HepG2 (cell line): ENCODE results near the gene ANKS1B. TPM values are rescaled to one million over a fixed set of nuclear protein-coding genes. Genes with fewer than 3 reads are reported as not detected.

Experiments
- ATAC-seq: fragments of 200-7000 bp; cut with Tn5 transposase; 3 replicates; pipeline ENCODE4 v1.9.1; 2020; ENCODE audit warnings: mild to moderate bottlenecking, moderate library complexity
- BruUV-seq: library from RNA; stranded (reverse); fragments of 400-500 nt; replicated peaks from 2 replicates; lab custom pipeline; 2021; lab: Mats Ljungman, UMichigan
- CTCF ChIA-PET: fragments of 300-600 bp; formaldehyde crosslinking; extraction: SDS; loops from one replicate; lab custom pipeline; 2021; ENCODE audit warnings: low total read pairs, inconsistent platforms, low intra/inter-chr PET ratio; lab: Yijun Ruan, JAX
- POLR2A ChIA-PET: fragments of 350-600 bp; sonication (Branson Sonifier 250); formaldehyde crosslinking; loops from one replicate; lab custom pipeline; 2020; ENCODE audit warnings: antibody characterized with exemption, inconsistent platforms; lab: Yijun Ruan, JAX
- DNase-seq: peaks from one replicate; pipeline ENCODE4 v3.0.0-alpha.2; 2015; ENCODE audit warnings: low spot score
- FAIRE-seq: peaks from 3 replicates; lab custom pipeline; 2011; peaks lifted over from hg19 to GRCh38; lab: Jason Lieb, UNC
- H2AFZ ChIP-seq: one replicate; pipeline ENCODE4 v1.6.1; 2011; ENCODE audit warnings: low read length, inconsistent platforms
- H3K27ac ChIP-seq: fragments of 300-600 bp; 3 replicates; pipeline ENCODE4 v1.8.0; 2011; ENCODE audit warnings: mixed run types, mild to moderate bottlenecking, mixed read lengths, low read length, inconsistent platforms; ENCODE audit not compliant: insufficient read depth; ENCODE audit errors: extremely low read length
- H3K27me3 ChIP-seq, 2 experiments: fragments of 200-600 bp in 1 of 2; 2 replicates in 1 of 2; 3 replicates in 1 of 2; pipeline versions ENCODE4 v1.6.0 to v1.8.0; 2011; ENCODE audit warnings: low read length in 2 of 2, mild to moderate bottlenecking in 2 of 2, moderate library complexity in 2 of 2, inconsistent platforms in 1 of 2; ENCODE audit not compliant: insufficient read depth in 2 of 2, control insufficient read depth in 1 of 2
- H3K36me3 ChIP-seq, 2 experiments: fragments of 200-600 bp in 1 of 2; replicated peaks in 1 of 2; 2 replicates in 1 of 2; 3 replicates in 1 of 2; pipeline versions ENCODE4 v1.5.1 to v1.8.0; 2011; ENCODE audit warnings: low read length in 2 of 2, inconsistent platforms in 1 of 2; ENCODE audit not compliant: insufficient read depth in 2 of 2, control insufficient read depth in 1 of 2
- H3K4me1 ChIP-seq: 2 replicates; pipeline ENCODE4 v1.5.1; 2012; ENCODE audit warnings: low read length, inconsistent platforms; ENCODE audit not compliant: insufficient read depth
- H3K4me2 ChIP-seq: 2 replicates; pipeline ENCODE4 v1.6.0; 2011; ENCODE audit warnings: low read depth, low read length, inconsistent platforms
- H3K4me3 ChIP-seq, 3 experiments: fragments of 200-600 bp in 1 of 3; sonication (generic), shearing (Covaris generic) in 1 of 3; replicated peaks in 1 of 3; 2 replicates each; pipeline ENCODE4 v1.5.1; 2011 to 2016; ENCODE audit warnings: low read length in 3 of 3, inconsistent platforms in 2 of 3, low read depth in 2 of 3, mild to moderate bottlenecking in 2 of 3, control low read depth in 1 of 3, mixed read lengths in 1 of 3; ENCODE audit not compliant: insufficient read depth in 1 of 3
- H3K79me2 ChIP-seq: one replicate; pipeline ENCODE4 v1.6.1; 2011; ENCODE audit warnings: low read length, inconsistent platforms; ENCODE audit not compliant: insufficient read depth
- H3K9ac ChIP-seq: 2 replicates; pipeline ENCODE4 v1.6.0; 2011; ENCODE audit warnings: mild to moderate bottlenecking, low read depth, low read length, inconsistent platforms; ENCODE audit not compliant: insufficient read depth
- H3K9me3 ChIP-seq: 2 replicates; pipeline ENCODE4 v1.5.1; 2012; ENCODE audit warnings: mild to moderate bottlenecking, low read length
- H4K20me1 ChIP-seq: 2 replicates; pipeline ENCODE4 v1.6.0; 2011; ENCODE audit warnings: inconsistent platforms, mild to moderate bottlenecking, low read length, moderate library complexity; ENCODE audit not compliant: insufficient read depth
- NPAS2 ChIP-seq: sonication (generic); formaldehyde crosslinking; IDR thresholded peaks from 2 replicates; pipeline ENCODE4 v1.8.0; 2022; ENCODE audit warnings: mild to moderate bottlenecking, missing genetic modification reagents, borderline replicate concordance
- RFX1 ChIP-seq: fragments of 450-650 bp; IDR thresholded peaks from 2 replicates; pipeline ENCODE4 v1.6.1; 2017
- SMAD1 ChIP-seq: sonication (generic); formaldehyde crosslinking; IDR thresholded peaks from 2 replicates; pipeline ENCODE4 v1.4.0; 2020; ENCODE audit warnings: missing genetic modification reagents, low read depth, mild to moderate bottlenecking, borderline replicate concordance
- ZNF207 ChIP-seq: fragments of 450-650 bp; IDR thresholded peaks from 2 replicates; pipeline ENCODE4 v1.6.1; 2016; ENCODE audit warnings: antibody characterized with exemption, borderline replicate concordance
- ZNF331 ChIP-seq: sonication (generic); formaldehyde crosslinking; IDR thresholded peaks from 2 replicates; pipeline ENCODE4 v1.4.0; 2020; ENCODE audit warnings: missing genetic modification reagents
- ZNF547 ChIP-seq: sonication (generic); formaldehyde crosslinking; IDR thresholded peaks from 2 replicates; pipeline ENCODE4 v1.5.1; 2020; ENCODE audit warnings: mild to moderate bottlenecking, missing genetic modification reagents
- ZNF564 ChIP-seq: sonication (generic); formaldehyde crosslinking; IDR thresholded peaks from 2 replicates; pipeline ENCODE4 v1.8.1; 2023; ENCODE audit warnings: mild to moderate bottlenecking, missing genetic modification reagents
- WGBS: methylation state at CpG from one replicate; pipeline ENCODE4 v1.1.6; 2017; ENCODE audit warnings: low lambda C conversion rate; 5-methylcytosine and 5-hydroxymethylcytosine counted together
- in situ Hi-C: cut with HindIII; loops from 2 replicates; pipeline ENCODE4 v1.10.0; 2017; ENCODE audit warnings: low pct_unique_long_range_greater_than_20kb; ENCODE audit not compliant: extremely low pct_ligation_motif_present
- intact Hi-C: fragments of 100-400 bp; cut with micrococcal nuclease; formaldehyde crosslinking; loops from one replicate; pipeline ENCODE4 v1.10.0; 2022; ENCODE audit not compliant: unreplicated experiment
- polyA plus RNA-seq, 8 experiments: library from polyadenylated mRNA; depleted of rRNA in 3 of 8; stranded (reverse) in 7 of 8; unstranded in 1 of 8; fragments of >200 nt; fragmentation: Illumina TruSeq in 4 of 8; extraction: Trizol in 4 of 8; gene quantifications; 2 replicates each; pipeline versions ENCODE4 v1.2.1 to v1.2.3, GENCODE V29; 2011 to 2016; ENCODE audit warnings: low read depth in 4 of 8, missing spikeins in 1 of 8, mixed read lengths in 1 of 8; ENCODE audit not compliant: insufficient read depth in 1 of 8
- total RNA-seq, 5 experiments: library from RNA; depleted of rRNA; stranded (reverse); fragments of >200 nt; fragmentation: Illumina TruSeq; extraction: Trizol; gene quantifications; 2 replicates each; pipeline ENCODE4 v1.2.3, GENCODE V29; 2016; ENCODE audit warnings: low read depth in 1 of 5
- TF ChIP-seq, protein P1 (sequence below): sonication (generic); formaldehyde crosslinking; IDR thresholded peaks from 2 replicates; pipeline ENCODE4 v1.8.1; 2022; ENCODE audit warnings: low read depth, mild to moderate bottlenecking, missing genetic modification reagents
- TF ChIP-seq, protein P2 (sequence below): sonication (generic); formaldehyde crosslinking; IDR thresholded peaks from 2 replicates; pipeline ENCODE4 v1.4.0; 2020; ENCODE audit warnings: mild to moderate bottlenecking, low read depth, missing genetic modification reagents
- TF ChIP-seq, protein P3 (sequence below): sonication (generic); formaldehyde crosslinking; IDR thresholded peaks from 2 replicates; pipeline ENCODE4 v1.5.1; 2020; ENCODE audit warnings: missing genetic modification reagents, mild to moderate bottlenecking, borderline replicate concordance
- TF ChIP-seq, protein P4 (sequence below): IDR thresholded peaks from 2 replicates; pipeline ENCODE4 v1.6.1; 2016; ENCODE audit warnings: low read depth, borderline replicate concordance

ANKS1B gene
- total and polyA plus RNA-seq, 2 of the 13 experiments (the other 11 are each of a cell fraction or from before 2014, with no cell fraction given), result 0.15 TPM; not detected in 1

DNA sequence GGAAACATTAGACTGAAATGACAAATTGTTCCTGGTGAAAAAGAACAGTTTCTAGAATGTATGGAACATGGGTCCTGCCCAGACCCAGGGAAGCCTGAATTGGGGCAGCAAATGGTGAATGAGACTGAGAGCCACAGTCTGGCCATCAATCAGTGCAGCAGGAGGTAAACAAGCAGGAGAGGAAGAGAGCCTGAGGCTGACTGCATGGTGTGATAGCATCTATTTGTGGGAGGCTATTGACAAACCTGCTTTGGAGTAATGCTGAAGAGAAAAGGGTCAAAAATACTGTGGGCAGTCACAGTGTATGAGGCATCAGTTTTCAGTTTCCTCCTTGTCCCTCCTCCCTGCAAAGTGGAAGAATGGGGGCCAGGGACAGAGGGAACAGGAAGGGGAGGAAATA lies 136.8 kb downstream of the ANKS1B start:
- ChIA-PET CTCF (no interaction called here), POLR2A (no interaction called here)
- in situ Hi-C loops, result no loop called here
- H3K4me3 ChIP-seq, result no peak overlapping the region
- H3K4me1 ChIP-seq, result no peaks in the 10 kb centered on the region
- H3K27me3 ChIP-seq, result no peaks in the 10 kb centered on the region
- H3K27ac ChIP-seq, result no peak overlapping the region
- no peak overlapping the region for H3K9ac ChIP-seq
- no peak for DNase-seq
- no peak for FAIRE-seq
- H3K9me3 ChIP-seq, result no peaks in the 10 kb centered on the region
- no peaks in the 10 kb centered on the region for H3K79me2 ChIP-seq
- H3K4me2 ChIP-seq, result no peak overlapping the region
- intact Hi-C loops, result no loop called here
- TF ChIP-seq, protein P1, sequence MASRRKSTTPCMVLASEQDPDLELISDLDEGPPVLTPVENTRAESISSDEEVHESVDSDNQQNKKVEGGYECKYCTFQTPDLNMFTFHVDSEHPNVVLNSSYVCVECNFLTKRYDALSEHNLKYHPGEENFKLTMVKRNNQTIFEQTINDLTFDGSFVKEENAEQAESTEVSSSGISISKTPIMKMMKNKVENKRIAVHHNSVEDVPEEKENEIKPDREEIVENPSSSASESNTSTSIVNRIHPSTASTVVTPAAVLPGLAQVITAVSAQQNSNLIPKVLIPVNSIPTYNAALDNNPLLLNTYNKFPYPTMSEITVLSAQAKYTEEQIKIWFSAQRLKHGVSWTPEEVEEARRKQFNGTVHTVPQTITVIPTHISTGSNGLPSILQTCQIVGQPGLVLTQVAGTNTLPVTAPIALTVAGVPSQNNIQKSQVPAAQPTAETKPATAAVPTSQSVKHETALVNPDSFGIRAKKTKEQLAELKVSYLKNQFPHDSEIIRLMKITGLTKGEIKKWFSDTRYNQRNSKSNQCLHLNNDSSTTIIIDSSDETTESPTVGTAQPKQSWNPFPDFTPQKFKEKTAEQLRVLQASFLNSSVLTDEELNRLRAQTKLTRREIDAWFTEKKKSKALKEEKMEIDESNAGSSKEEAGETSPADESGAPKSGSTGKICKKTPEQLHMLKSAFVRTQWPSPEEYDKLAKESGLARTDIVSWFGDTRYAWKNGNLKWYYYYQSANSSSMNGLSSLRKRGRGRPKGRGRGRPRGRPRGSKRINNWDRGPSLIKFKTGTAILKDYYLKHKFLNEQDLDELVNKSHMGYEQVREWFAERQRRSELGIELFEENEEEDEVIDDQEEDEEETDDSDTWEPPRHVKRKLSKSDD (CRISPR knock-in tag), result no peak
- TF ChIP-seq ZNF547 (CRISPR knock-in tag), result no peak
- no peak for TF ChIP-seq ZNF564 (CRISPR knock-in tag)
- no peak for TF ChIP-seq SMAD1 (CRISPR knock-in tag)
- TF ChIP-seq RFX1, result no peak
- H3K36me3 ChIP-seq, result no peaks in the 10 kb centered on the region
- no peak overlapping the region for H2AFZ ChIP-seq
- no TSS peak for BruUV-seq
- no peak for ATAC-seq
- H4K20me1 ChIP-seq, result no peaks in the 10 kb centered on the region

DNA sequence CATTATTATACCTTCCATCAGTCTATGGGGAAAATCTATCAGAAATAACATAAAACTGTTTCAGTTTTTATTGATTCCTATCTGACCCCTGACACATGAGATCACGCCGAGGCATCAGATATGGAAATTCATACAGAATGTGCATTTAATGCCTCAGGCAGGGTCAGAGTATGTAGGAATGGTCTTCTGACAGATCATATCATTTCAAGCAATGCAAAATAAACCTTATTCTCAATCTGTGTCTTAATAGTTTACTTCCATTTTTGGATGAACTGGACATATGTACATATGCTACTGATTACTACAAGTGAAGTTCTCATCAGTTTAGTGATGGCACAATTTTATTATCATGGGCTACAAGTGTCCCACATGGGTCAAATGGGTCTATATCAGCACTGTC lies 150.0 kb downstream of the ANKS1B start:
- no peak overlapping the region for H3K4me3 ChIP-seq
- ATAC-seq (no peak), DNase-seq (no peak), FAIRE-seq (no peak)
- in situ Hi-C loops (no loop called here), intact Hi-C loops (no loop called here)
- H3K79me2 ChIP-seq, result no peaks in the 10 kb centered on the region
- no peaks in the 10 kb centered on the region for H3K36me3 ChIP-seq
- no peaks in the 10 kb centered on the region for H3K27me3 ChIP-seq
- H3K4me2 ChIP-seq, result no peak overlapping the region
- no peak overlapping the region for H2AFZ ChIP-seq
- ChIA-PET CTCF (no interaction called here), POLR2A (no interaction called here)
- H4K20me1 ChIP-seq, result no peaks in the 10 kb centered on the region
- BruUV-seq, result no TSS peak
- H3K9ac ChIP-seq, result no peak overlapping the region
- H3K4me1 ChIP-seq, result no peaks in the 10 kb centered on the region
- no peaks in the 10 kb centered on the region for H3K9me3 ChIP-seq
- 0% methylated on average over 2 of the region's 2 CpGs for WGBS
- TF ChIP-seq, protein P2, sequence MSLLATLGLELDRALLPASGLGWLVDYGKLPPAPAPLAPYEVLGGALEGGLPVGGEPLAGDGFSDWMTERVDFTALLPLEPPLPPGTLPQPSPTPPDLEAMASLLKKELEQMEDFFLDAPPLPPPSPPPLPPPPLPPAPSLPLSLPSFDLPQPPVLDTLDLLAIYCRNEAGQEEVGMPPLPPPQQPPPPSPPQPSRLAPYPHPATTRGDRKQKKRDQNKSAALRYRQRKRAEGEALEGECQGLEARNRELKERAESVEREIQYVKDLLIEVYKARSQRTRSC, result no peak
- TF ChIP-seq, protein P3, sequence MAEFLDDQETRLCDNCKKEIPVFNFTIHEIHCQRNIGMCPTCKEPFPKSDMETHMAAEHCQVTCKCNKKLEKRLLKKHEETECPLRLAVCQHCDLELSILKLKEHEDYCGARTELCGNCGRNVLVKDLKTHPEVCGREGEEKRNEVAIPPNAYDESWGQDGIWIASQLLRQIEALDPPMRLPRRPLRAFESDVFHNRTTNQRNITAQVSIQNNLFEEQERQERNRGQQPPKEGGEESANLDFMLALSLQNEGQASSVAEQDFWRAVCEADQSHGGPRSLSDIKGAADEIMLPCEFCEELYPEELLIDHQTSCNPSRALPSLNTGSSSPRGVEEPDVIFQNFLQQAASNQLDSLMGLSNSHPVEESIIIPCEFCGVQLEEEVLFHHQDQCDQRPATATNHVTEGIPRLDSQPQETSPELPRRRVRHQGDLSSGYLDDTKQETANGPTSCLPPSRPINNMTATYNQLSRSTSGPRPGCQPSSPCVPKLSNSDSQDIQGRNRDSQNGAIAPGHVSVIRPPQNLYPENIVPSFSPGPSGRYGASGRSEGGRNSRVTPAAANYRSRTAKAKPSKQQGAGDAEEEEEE, result no peak
- TF ChIP-seq, protein P4, sequence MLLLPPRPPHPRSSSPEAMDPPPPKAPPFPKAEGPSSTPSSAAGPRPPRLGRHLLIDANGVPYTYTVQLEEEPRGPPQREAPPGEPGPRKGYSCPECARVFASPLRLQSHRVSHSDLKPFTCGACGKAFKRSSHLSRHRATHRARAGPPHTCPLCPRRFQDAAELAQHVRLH (CRISPR knock-in tag), result no peak
- TF ChIP-seq ZNF207 (no peak), NPAS2 (no peak), ZNF331 (no peak)
- TF ChIP-seq, all 625 proteins: peak for 0
- no peak overlapping the region for H3K27ac ChIP-seq
